K562 (cell line): ENCODE data around the gene FCRL3. TPM values are rescaled to one million over a fixed set of nuclear protein-coding genes. Genes with fewer than 3 reads are reported as not detected.

ENCODE experiments used
- ATAC-seq: fragments of 200-7000 bp; cut with Tn5 transposase; 3 replicates; pipeline ENCODE4 v1.9.1; 2020; ENCODE audit warnings: moderate library complexity
- BruUV-seq: library from RNA; stranded (reverse); fragments of 400-500 nt; replicated peaks from 2 replicates; lab custom pipeline; 2021; lab: Mats Ljungman, UMichigan
- CTCF ChIA-PET: fragments of 300-600 bp; formaldehyde crosslinking; extraction: SDS; loops from one replicate; lab custom pipeline; 2021; ENCODE audit warnings: low intra/inter-chr PET ratio; lab: Yijun Ruan, JAX
- POLR2A ChIA-PET: fragments of 300-600, 350-650 bp; sonication (Branson Sonifier 250); formaldehyde crosslinking; extraction: SDS; loops from one replicate; lab custom pipeline; 2021; ENCODE audit warnings: antibody characterized with exemption, inconsistent platforms; lab: Yijun Ruan, JAX
- DNase-seq, 4 experiments: peaks; one replicate each; pipeline versions ENCODE4 v3.0.0 to v3.0.0-alpha.2; 2011 to 2018; ENCODE audit warnings: low spot score in 3 of 4, mixed read lengths in 3 of 4; ENCODE audit errors: extremely low read depth in 1 of 4
- FAIRE-seq: peaks from 2 replicates; lab custom pipeline; 2011; peaks lifted over from hg19 to GRCh38; lab: Jason Lieb, UNC
- H2AFZ ChIP-seq: 2 replicates; pipeline ENCODE4 v1.6.0; 2011; ENCODE audit warnings: low read depth, low read length, control low read depth, inconsistent platforms
- H3K27ac ChIP-seq: fragments of 200-600 bp; 3 replicates; pipeline ENCODE4 v1.8.0; 2011; ENCODE audit warnings: low read depth, mild to moderate bottlenecking, control low read depth, inconsistent platforms, low read length, moderate library complexity, mixed read lengths; ENCODE audit errors: extremely low read depth
- H3K27me3 ChIP-seq, 2 experiments: fragments of 300-600 bp in 1 of 2; 2 replicates in 1 of 2; 3 replicates in 1 of 2; pipeline versions ENCODE4 v1.6.0 to v1.8.0; 2011; ENCODE audit warnings: inconsistent platforms in 2 of 2, low read length in 2 of 2, mild to moderate bottlenecking in 1 of 2, mixed read lengths in 1 of 2, moderate library complexity in 1 of 2; ENCODE audit not compliant: control insufficient read depth in 2 of 2, insufficient read depth in 2 of 2
- H3K36me3 ChIP-seq: fragments of 300-600 bp; 3 replicates; pipeline ENCODE4 v1.8.0; 2011; ENCODE audit warnings: mild to moderate bottlenecking, low read length, inconsistent platforms; ENCODE audit not compliant: control insufficient read depth, insufficient read depth
- H3K4me1 ChIP-seq, 2 experiments: fragments of 200-600 bp in 1 of 2; replicated peaks in 1 of 2; 2 replicates in 1 of 2; 3 replicates in 1 of 2; pipeline versions ENCODE4 v1.5.1 to v1.8.0; 2011; ENCODE audit warnings: inconsistent platforms in 2 of 2, low read length in 2 of 2, mild to moderate bottlenecking in 1 of 2, mixed read lengths in 1 of 2, moderate library complexity in 1 of 2; ENCODE audit not compliant: control insufficient read depth in 2 of 2, insufficient read depth in 2 of 2
- H3K4me2 ChIP-seq: 2 replicates; pipeline ENCODE4 v1.6.1; 2011; ENCODE audit warnings: low read length, control low read depth, inconsistent platforms, mixed read lengths; ENCODE audit not compliant: insufficient read depth
- H3K4me3 ChIP-seq: fragments of 200-600 bp; sonication (generic), shearing (Covaris generic); 2 replicates; pipeline ENCODE4 v1.5.1; 2016; ENCODE audit warnings: control low read depth, inconsistent platforms
- H3K79me2 ChIP-seq: fragments of 200-600 bp; 3 replicates; pipeline ENCODE4 v1.8.0; 2011; ENCODE audit warnings: low read length, inconsistent platforms; ENCODE audit not compliant: control insufficient read depth, insufficient read depth
- H3K9ac ChIP-seq, 2 experiments: 2 replicates each; pipeline versions ENCODE4 v1.6.0 to v1.6.1; 2011; ENCODE audit warnings: low read depth in 2 of 2, low read length in 2 of 2, control low read depth in 1 of 2, inconsistent platforms in 1 of 2, mild to moderate bottlenecking in 1 of 2, mixed read lengths in 1 of 2; ENCODE audit not compliant: insufficient read depth in 1 of 2
- H3K9me1 ChIP-seq: one replicate; pipeline ENCODE4 v1.6.0; 2011; ENCODE audit warnings: inconsistent platforms, mild to moderate bottlenecking, low read length, moderate library complexity; ENCODE audit not compliant: control insufficient read depth, insufficient read depth
- H3K9me3 ChIP-seq: replicated peaks from 2 replicates; pipeline ENCODE4 v1.5.1; 2011; ENCODE audit warnings: low read depth, low read length, inconsistent platforms; ENCODE audit not compliant: control insufficient read depth, insufficient read depth
- H4K20me1 ChIP-seq: replicated peaks from 2 replicates; pipeline ENCODE4 v1.6.1; 2011; ENCODE audit warnings: low read length, inconsistent platforms, mixed read lengths; ENCODE audit not compliant: control insufficient read depth, insufficient read depth
- SMARCB1 ChIP-seq: IDR thresholded peaks from 2 replicates; pipeline ENCODE4 v1.6.1; 2011; ENCODE audit warnings: improper control_type of control experiment, low read depth; ENCODE audit not compliant: insufficient read length
- ZFP30 ChIP-seq: fragments of 250-450 bp; sonication (Bioruptor Pico); IDR thresholded peaks from 2 replicates; pipeline ENCODE4 v1.8.0; 2022; ENCODE audit warnings: moderate library complexity, mild to moderate bottlenecking, inconsistent platforms, borderline replicate concordance
- ZFP91 ChIP-seq: sonication (generic); formaldehyde crosslinking; IDR thresholded peaks from 2 replicates; pipeline ENCODE4 v1.8.0; 2022; ENCODE audit warnings: mild to moderate bottlenecking, missing genetic modification reagents
- WGBS: fragments of 100-300 bp; shearing (Covaris generic); methylation state at CpG from one replicate; pipeline ENCODE4 v1.1.6; 2016; ENCODE audit warnings: low coverage, mixed read lengths; ENCODE audit not compliant: insufficient coverage; ENCODE audit errors: missing lambda C conversion rate; 5-methylcytosine and 5-hydroxymethylcytosine counted together
- in situ Hi-C: fragments of 300-500 bp; cut with MboI; formaldehyde crosslinking; loops from 4 replicates; pipeline ENCODE4 v1.15.0; 2018; ENCODE audit warnings: inconsistent platforms, mixed read lengths
- intact Hi-C: fragments of 100-400 bp; cut with micrococcal nuclease; formaldehyde crosslinking; loops from 2 replicates; pipeline ENCODE4 v1.14.2; 2022
- polyA plus RNA-seq, 8 experiments: library from polyadenylated mRNA; depleted of rRNA in 4 of 8; stranded (reverse) in 5 of 8; unstranded in 3 of 8; fragments of >200 nt; fragmentation: Nextera tagmentation in 2 of 8; fragmentation: Illumina TruSeq in 1 of 8; extraction: Ambion mirVana in 2 of 8; extraction: Trizol in 1 of 8; gene quantifications; 2 replicates each; pipeline versions ENCODE4 v1.2.1 to v1.2.3, GENCODE V29; 2011 to 2014; ENCODE audit warnings: inconsistent platforms in 1 of 8, missing spikeins in 1 of 8
- total RNA-seq, 7 experiments: library from RNA; depleted of rRNA in 6 of 7; stranded (reverse); fragments of >200 nt in 6 of 7; fragmentation: Illumina TruSeq in 2 of 7; extraction: Trizol in 2 of 7; gene quantifications; 2 replicates each; pipeline versions ENCODE4 v1.2.1 to v1.2.3, GENCODE V29; 2011 to 2021; ENCODE audit warnings: low replicate concordance in 1 of 7

FCRL3 gene
- total and polyA plus RNA-seq, 9 of the 15 experiments (the other 6 are each of a cell fraction or from before 2014, with no cell fraction given) = not detected

GRCh38 chr1:157628773-157629172 lies 71.8 kb downstream of the FCRL3 start:
- no TSS peak for BruUV-seq
- no peak for TF ChIP-seq ZFP30 (CRISPR knock-in tag)
- TF ChIP-seq ZFP91 (CRISPR knock-in tag) = no peak
- TF ChIP-seq SMARCB1 = no peak

More at GRCh38 chr1:157628773-157629172, 71.8 kb downstream of the FCRL3 start:
- Histone ChIP-seq H4K20me1 (no peaks in the 10 kb centered on the region), H3K4me2 (no peak overlapping the region), H3K9me3 (no peaks in the 10 kb centered on the region), H3K27me3 (peaks cover 0 to 5% of the 10 kb centered on the region in 2 experiments; a peak in 1 of 5 replicates), H3K79me2 (no peaks in the 10 kb centered on the region), H3K9ac (no peak overlapping the region), H3K36me3 (no peaks in the 10 kb centered on the region), H3K4me1 (no peaks in the 10 kb centered on the region), H3K9me1 (no peaks in the 10 kb centered on the region), H2AFZ (no peak overlapping the region), H3K4me3 (no peak overlapping the region), H3K27ac (no peak overlapping the region)
- ATAC-seq (no peak), DNase-seq (no peak), FAIRE-seq (no peak)
- POLR2A ChIA-PET = no interaction called here
- CTCF ChIA-PET = no interaction called here
- in situ Hi-C loops (no loop called here), intact Hi-C loops (no loop called here)
- WGBS = 0% methylated on average over 1 of the region's 1 CpG

Other genes with a start within 250 kb of the FCRL3 start
- gene FCRL5, start 148.3 kb downstream of the FCRL3 start, total RNA-seq (2014; rRNA removed) = not detected in 2 replicates
- not detected in 2 replicates for gene FCRL5, start 148.3 kb downstream of the FCRL3 start, total RNA-seq (2014; rRNA removed; fragmentation: Illumina TruSeq; extraction: Trizol)
- gene FCRL5, start 148.3 kb downstream of the FCRL3 start, total RNA-seq (2015; rRNA removed; fragmentation: Illumina TruSeq; extraction: Trizol) = not detected in 2 replicates
- not detected in 2 replicates for gene FCRL5, start 148.3 kb downstream of the FCRL3 start, total RNA-seq (2021)
- gene FCRL5, start 148.3 kb downstream of the FCRL3 start, polyA plus RNA-seq (2011; rRNA removed) = not detected in 2 replicates
- gene FCRL5, start 148.3 kb downstream of the FCRL3 start, polyA plus RNA-seq (2014; fragmentation: Illumina TruSeq; extraction: Trizol) = not detected in 2 replicates
- gene FCRL5, start 148.3 kb downstream of the FCRL3 start, polyA plus RNA-seq (2014; fragmentation: Nextera tagmentation; extraction: Ambion mirVana) = not detected
- gene FCRL5, start 148.3 kb downstream of the FCRL3 start, polyA plus RNA-seq (2014; rRNA removed) = not detected in 2 replicates
- not detected in 2 replicates for gene FCRL4, start 102.7 kb downstream of the FCRL3 start, total RNA-seq (2014; rRNA removed)
- gene FCRL4, start 102.7 kb downstream of the FCRL3 start, total RNA-seq (2014; rRNA removed; fragmentation: Illumina TruSeq; extraction: Trizol) = not detected in 2 replicates
- not detected in 2 replicates for gene FCRL4, start 102.7 kb downstream of the FCRL3 start, total RNA-seq (2015; rRNA removed; fragmentation: Illumina TruSeq; extraction: Trizol)
- not detected in 2 replicates for gene FCRL4, start 102.7 kb downstream of the FCRL3 start, total RNA-seq (2021)
- not detected in 2 replicates for gene FCRL4, start 102.7 kb downstream of the FCRL3 start, polyA plus RNA-seq (2011; rRNA removed)
- not detected in 2 replicates for gene FCRL4, start 102.7 kb downstream of the FCRL3 start, polyA plus RNA-seq (2014; fragmentation: Illumina TruSeq; extraction: Trizol)
- not detected for gene FCRL4, start 102.7 kb downstream of the FCRL3 start, polyA plus RNA-seq (2014; fragmentation: Nextera tagmentation; extraction: Ambion mirVana)
- gene FCRL4, start 102.7 kb downstream of the FCRL3 start, polyA plus RNA-seq (2014; rRNA removed) = not detected in 2 replicates
- gene FCRL2, start 76.4 kb upstream of the FCRL3 start, total RNA-seq (2014; rRNA removed) = not detected in 2 replicates
- gene FCRL2, start 76.4 kb upstream of the FCRL3 start, total RNA-seq (2014; rRNA removed; fragmentation: Illumina TruSeq; extraction: Trizol) = not detected in 2 replicates
- not detected in 2 replicates for gene FCRL2, start 76.4 kb upstream of the FCRL3 start, total RNA-seq (2015; rRNA removed; fragmentation: Illumina TruSeq; extraction: Trizol)
- not detected in 2 replicates for gene FCRL2, start 76.4 kb upstream of the FCRL3 start, total RNA-seq (2021)
- not detected in 2 replicates for gene FCRL2, start 76.4 kb upstream of the FCRL3 start, polyA plus RNA-seq (2011; rRNA removed)
- gene FCRL2, start 76.4 kb upstream of the FCRL3 start, polyA plus RNA-seq (2014; fragmentation: Illumina TruSeq; extraction: Trizol) = not detected in 2 replicates
- gene FCRL2, start 76.4 kb upstream of the FCRL3 start, polyA plus RNA-seq (2014; fragmentation: Nextera tagmentation; extraction: Ambion mirVana) = not detected
- gene FCRL2, start 76.4 kb upstream of the FCRL3 start, polyA plus RNA-seq (2014; rRNA removed) = not detected in 2 replicates
- not detected in 2 replicates for gene FCRL1, start 119.4 kb upstream of the FCRL3 start, total RNA-seq (2014; rRNA removed)
- gene FCRL1, start 119.4 kb upstream of the FCRL3 start, total RNA-seq (2014; rRNA removed; fragmentation: Illumina TruSeq; extraction: Trizol) = not detected in 2 replicates
- gene FCRL1, start 119.4 kb upstream of the FCRL3 start, total RNA-seq (2015; rRNA removed; fragmentation: Illumina TruSeq; extraction: Trizol) = not detected in 2 replicates
- gene FCRL1, start 119.4 kb upstream of the FCRL3 start, total RNA-seq (2021) = not detected in 2 replicates
- not detected in 2 replicates for gene FCRL1, start 119.4 kb upstream of the FCRL3 start, polyA plus RNA-seq (2011; rRNA removed)
- not detected in 2 replicates for gene FCRL1, start 119.4 kb upstream of the FCRL3 start, polyA plus RNA-seq (2014; fragmentation: Illumina TruSeq; extraction: Trizol)
- gene FCRL1, start 119.4 kb upstream of the FCRL3 start, polyA plus RNA-seq (2014; fragmentation: Nextera tagmentation; extraction: Ambion mirVana) = not detected
- not detected in 2 replicates for gene FCRL1, start 119.4 kb upstream of the FCRL3 start, polyA plus RNA-seq (2014; rRNA removed)
- gene CD5L, start 141.0 kb upstream of the FCRL3 start, total RNA-seq (2014; rRNA removed) = not detected in 2 replicates
- not detected in 2 replicates for gene CD5L, start 141.0 kb upstream of the FCRL3 start, total RNA-seq (2014; rRNA removed; fragmentation: Illumina TruSeq; extraction: Trizol)
- gene CD5L, start 141.0 kb upstream of the FCRL3 start, total RNA-seq (2015; rRNA removed; fragmentation: Illumina TruSeq; extraction: Trizol) = not detected in 2 replicates
- gene CD5L, start 141.0 kb upstream of the FCRL3 start, total RNA-seq (2021) = not detected in 2 replicates
- gene CD5L, start 141.0 kb upstream of the FCRL3 start, polyA plus RNA-seq (2011; rRNA removed) = not detected in 2 replicates
- not detected in 2 replicates for gene CD5L, start 141.0 kb upstream of the FCRL3 start, polyA plus RNA-seq (2014; fragmentation: Illumina TruSeq; extraction: Trizol)
- gene CD5L, start 141.0 kb upstream of the FCRL3 start, polyA plus RNA-seq (2014; fragmentation: Nextera tagmentation; extraction: Ambion mirVana) = not detected
- gene CD5L, start 141.0 kb upstream of the FCRL3 start, polyA plus RNA-seq (2014; rRNA removed) = not detected in 2 replicates